Ovary (tissue), 9 donors: Measurements from ENCODE around the gene IRF2BP1. TPM values are rescaled to one million over a fixed set of nuclear protein-coding genes. Genes with fewer than 3 reads are reported as not detected.

Experiments used
- DNase-seq, 5 donors: peaks; one replicate each; pipeline ENCODE4 v3.0.0-alpha.2; 2019 to 2020
- H3K27ac ChIP-seq, 2 donors: fragments of 200-600 bp; one replicate each; pipeline versions ENCODE4 v1.5.1 to v1.8.0; 2019 to 2022
- H3K27me3 ChIP-seq: fragments of 200-600 bp; one replicate; pipeline ENCODE4 v1.8.0; 2022
- H3K36me3 ChIP-seq: fragments of 200-600 bp; sonication (generic); one replicate; pipeline ENCODE4 v1.5.1; 2019
- H3K4me1 ChIP-seq: one replicate; pipeline ENCODE4 v1.8.1; 2013; ENCODE audit warnings: mild to moderate bottlenecking, moderate library complexity; ENCODE audit not compliant: insufficient read depth
- H3K4me3 ChIP-seq: fragments of 200-600 bp; sonication (generic); one replicate; pipeline ENCODE4 v1.5.1; 2017
- H3K9me3 ChIP-seq, 2 donors: fragments of 200-600 bp in 1 of 2; sonication (generic) in 1 of 2; one replicate each; pipeline versions ENCODE4 v1.5.1 to v1.8.1; 2013 to 2019; ENCODE audit warnings: mild to moderate bottlenecking in 1 of 2, moderate library complexity in 1 of 2
- EP300 ChIP-seq: sonication (generic); formaldehyde crosslinking; IDR thresholded peaks from one replicate; pipeline ENCODE4 v1.6.1; 2017; ENCODE audit warnings: antibody characterized with exemption
- POLR2A ChIP-seq: fragments of 450-650 bp; IDR thresholded peaks from one replicate; pipeline ENCODE4 v1.6.1; 2017; ENCODE audit warnings: antibody characterized with exemption, mild to moderate bottlenecking, moderate library complexity
- WGBS, 3 donors: extraction: QIAGEN DNeasy Blood & Tissue Kit in 1 of 3; methylation state at CpG; one replicate each; pipeline versions ENCODE4 v1.1.5 to v1.1.7; 2013 to 2017; 5-methylcytosine and 5-hydroxymethylcytosine counted together
- intact Hi-C, 4 donors: fragments of 100-400 bp; cut with DNase I; formaldehyde crosslinking; loops; one replicate each; pipeline versions ENCODE4 v1.11.0 to v1.15.1; 2022 to 2023
- polyA plus RNA-seq, 2 donors: library from polyadenylated mRNA; stranded (reverse); fragments of 200-250 nt in 1 of 2; fragments of 350-450 nt in 1 of 2; fragmentation: Illumina TruSeq in 1 of 2; extraction: RNeasy Lipid Tissue Mini Kit (QIAGEN cat#74804) in 1 of 2; gene quantifications; one replicate each; pipeline ENCODE4 v1.2.3, GENCODE V29; 2013 to 2014
- total RNA-seq, 7 donors: library from RNA; depleted of rRNA in 2 of 7; stranded (reverse); fragments of >200 nt in 2 of 7; fragmentation: NEBNext Ultra II Directional in 3 of 7; extraction: Animal tissue kit (Norgen Biotek cat#: 25700) in 3 of 7; gene quantifications; one replicate each; pipeline versions ENCODE4 v1.1.0 to v1.2.4, GENCODE V29; 2016 to 2023
- TF ChIP-seq, protein P1 (sequence below), 3 donors: fragments of 450-650 bp in 2 of 3; fragments of 200-600 bp in 1 of 3; IDR thresholded peaks; one replicate each; pipeline versions ENCODE4 v1.5.1 to v1.8.0; 2016 to 2022; ENCODE audit warnings: antibody characterized with exemption in 3 of 3, mild to moderate bottlenecking in 1 of 3
- donor health status: DM: no; HTN: no; CAD: no; lungs with moderate emphysema.
- donor health status: DM: no; HTN: no; CAD: no.
- donor health status: Bipolar disorder and iron deficiency.
- donor health status: DM: yes; HTN: yes; CAD: no.
- donor health status: DM: no; HTN: no; CAD: no.
- donor health status: DM: yes; HTN: yes; CAD: no.

IRF2BP1 gene
- total and polyA plus RNA-seq, 9 donors: 2.7 to 59.4 (median 37.3) TPM

GRCh38 chr19:45881082-45881908 is 4.6 kb downstream of the IRF2BP1 start:
- H3K4me3 ChIP-seq: no peak overlapping the region
- H3K4me1 ChIP-seq: peaks cover 21% of the 10 kb centered on the region

DNA sequence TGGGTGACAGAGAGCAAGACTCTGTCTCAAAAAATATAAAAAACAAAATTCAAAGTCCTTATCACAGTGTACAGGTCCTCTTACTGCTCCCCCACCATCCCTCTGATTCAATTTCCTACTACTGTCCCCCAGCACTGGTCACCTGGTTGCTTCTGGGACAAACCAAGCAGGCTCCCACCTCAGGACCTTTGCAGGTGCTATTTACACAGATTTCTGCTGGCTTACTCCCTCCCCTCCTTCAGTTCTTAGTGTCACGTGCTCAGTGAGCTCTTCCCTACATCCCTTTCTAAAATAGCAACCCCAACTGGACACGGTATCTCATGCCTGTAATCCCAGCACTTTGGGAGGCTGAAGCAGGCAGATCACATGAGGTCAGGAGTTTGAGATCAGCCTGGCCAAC is 6.0 kb downstream of the IRF2BP1 start:
- H3K36me3 ChIP-seq: no peaks in the 10 kb centered on the region
- no peaks in the 10 kb centered on the region for H3K27me3 ChIP-seq
- DNase-seq: no peak
- intact Hi-C loops: loop anchor here in 1 of 4 donors (10.0 kb wide), 1 partner anchor 65 kb away; the partner anchor contains the start of gene RSPH6A
- H3K27ac ChIP-seq: no peak overlapping the region
- TF ChIP-seq EP300: no peak
- TF ChIP-seq POLR2A: no peak
- TF ChIP-seq, protein P1, sequence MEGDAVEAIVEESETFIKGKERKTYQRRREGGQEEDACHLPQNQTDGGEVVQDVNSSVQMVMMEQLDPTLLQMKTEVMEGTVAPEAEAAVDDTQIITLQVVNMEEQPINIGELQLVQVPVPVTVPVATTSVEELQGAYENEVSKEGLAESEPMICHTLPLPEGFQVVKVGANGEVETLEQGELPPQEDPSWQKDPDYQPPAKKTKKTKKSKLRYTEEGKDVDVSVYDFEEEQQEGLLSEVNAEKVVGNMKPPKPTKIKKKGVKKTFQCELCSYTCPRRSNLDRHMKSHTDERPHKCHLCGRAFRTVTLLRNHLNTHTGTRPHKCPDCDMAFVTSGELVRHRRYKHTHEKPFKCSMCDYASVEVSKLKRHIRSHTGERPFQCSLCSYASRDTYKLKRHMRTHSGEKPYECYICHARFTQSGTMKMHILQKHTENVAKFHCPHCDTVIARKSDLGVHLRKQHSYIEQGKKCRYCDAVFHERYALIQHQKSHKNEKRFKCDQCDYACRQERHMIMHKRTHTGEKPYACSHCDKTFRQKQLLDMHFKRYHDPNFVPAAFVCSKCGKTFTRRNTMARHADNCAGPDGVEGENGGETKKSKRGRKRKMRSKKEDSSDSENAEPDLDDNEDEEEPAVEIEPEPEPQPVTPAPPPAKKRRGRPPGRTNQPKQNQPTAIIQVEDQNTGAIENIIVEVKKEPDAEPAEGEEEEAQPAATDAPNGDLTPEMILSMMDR (IDR thresholded peaks at IDR 0.05): no peak
- 62 to 75% (median 75%) methylated on average over 2 of the region's 2 CpGs for whole genome bisulfite sequencing, 3 donors
- no peak overlapping the region for H3K4me3 ChIP-seq
- H3K9me3 ChIP-seq: no peaks in the 10 kb centered on the region
- peaks cover 18% of the 10 kb centered on the region for H3K4me1 ChIP-seq

More at GRCh38 chr19:45881082-45881908, 4.6 kb downstream of the IRF2BP1 start:
- Histone ChIP-seq H3K36me3 (no peaks in the 10 kb centered on the region), H3K9me3 (no peaks in the 10 kb centered on the region), H3K27ac (no peak overlapping the region), H3K27me3 (no peaks in the 10 kb centered on the region)
- no peak for DNase-seq
- intact Hi-C loops: loop anchor here in 1 of 4 donors (10.0 kb wide), 1 partner anchor 66 kb away; the partner anchor contains the start of gene RSPH6A
- TF ChIP-seq EP300 (no peak), POLR2A (no peak)
- TF ChIP-seq, protein P1 (IDR thresholded peaks at IDR 0.05): no peak
- 70 to 79% (median 78%) methylated on average over 10 of the region's 10 CpGs for WGBS, 3 donors

- intact Hi-C loops: no loop called here
- TF ChIP-seq, protein P1 (IDR thresholded peaks at IDR 0.05): no peak
- no peak for TF ChIP-seq EP300
- TF ChIP-seq POLR2A: no peak
- WGBS, 3 donors: 71 to 79% (median 71%) methylated on average over 8 of the region's 8 CpGs
- Histone ChIP-seq H3K4me1 (peaks cover 11% of the 10 kb centered on the region), H3K27ac (no peak overlapping the region), H3K36me3 (no peaks in the 10 kb centered on the region), H3K4me3 (no peak overlapping the region), H3K9me3 (no peaks in the 10 kb centered on the region), H3K27me3 (no peaks in the 10 kb centered on the region)
- DNase-seq: no peak
These were observed 6.9 kb downstream of the IRF2BP1 start for GRCh38 chr19:45879055-45879454.

DNA sequence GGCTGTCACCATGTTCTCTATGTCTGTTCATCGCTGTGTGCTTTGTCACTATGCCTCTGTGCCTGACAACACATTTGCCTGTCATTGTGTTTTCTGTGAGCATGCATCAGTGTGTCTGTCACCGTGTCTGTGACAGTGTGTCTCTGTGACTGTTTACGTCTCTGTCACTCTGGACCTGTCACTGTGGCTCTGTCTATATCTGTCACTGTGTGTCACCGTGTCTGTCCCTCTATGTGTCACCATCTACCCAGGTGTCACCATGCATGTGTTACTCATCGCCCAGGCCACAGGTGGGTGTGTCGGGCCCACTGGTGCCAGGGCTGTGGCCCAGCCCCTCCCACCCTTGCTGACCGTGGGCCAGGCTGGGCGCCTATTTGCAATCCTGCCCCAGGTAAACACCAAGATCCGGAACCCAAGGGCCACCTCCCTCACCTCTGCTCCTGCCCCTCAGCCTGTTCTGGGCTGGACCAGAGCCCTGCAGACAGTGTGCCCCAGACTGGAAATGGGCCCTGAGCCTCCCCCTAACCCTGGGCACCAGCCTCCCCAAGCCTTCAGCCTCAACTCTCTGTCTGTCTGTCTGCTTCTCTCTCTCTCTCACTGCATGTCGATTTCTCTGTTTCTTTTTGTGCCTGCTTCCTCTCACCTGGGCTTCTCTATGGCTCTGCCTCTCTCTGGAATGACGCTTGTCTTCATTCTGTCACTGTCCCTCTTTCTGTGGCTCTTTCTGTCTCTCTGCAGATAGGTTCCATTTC is 7.7 kb downstream of the IRF2BP1 start:
- Histone ChIP-seq H3K36me3 (no peaks in the 10 kb centered on the region), H3K4me3 (no peak overlapping the region), H3K4me1 (peaks cover 6% of the 10 kb centered on the region), H3K27me3 (no peaks in the 10 kb centered on the region), H3K27ac (no peak overlapping the region), H3K9me3 (no peaks in the 10 kb centered on the region)
- WGBS, 3 donors: 78 to 86% (median 84%) methylated on average over 11 of the region's 11 CpGs
- no peak for TF ChIP-seq POLR2A
- TF ChIP-seq, protein P1 (IDR thresholded peaks at IDR 0.05): no peak
- no peak for TF ChIP-seq EP300
- DNase-seq: no peak
- intact Hi-C loops: no loop called here
